A549 (cell line): Measurements from ENCODE around the gene DGKK. TPM values are rescaled to one million over a fixed set of nuclear protein-coding genes. Genes with fewer than 3 reads are reported as not detected.
"Not testable (repeated sequence)": the region's sequence is repeated elsewhere in the genome, so short reads cannot be mapped to it uniquely, and the experiment has no call there.

ENCODE experiments used
- ATAC-seq, 2 experiments: fragments of 200-7000 bp in 1 of 2; fragments of >200 bp in 1 of 2; cut with Nextera tagmentation in 1 of 2; cut with Tn5 transposase in 1 of 2; 3 replicates each; pipeline versions ENCODE4 v1.8.0 to v1.9.1; 2018 to 2020; ENCODE audit warnings: mild to moderate bottlenecking in 1 of 2, moderate library complexity in 1 of 2
- CTCF ChIA-PET: fragments of 300-600 bp; sonication (Branson Sonifier 250); formaldehyde crosslinking; extraction: SDS; loops from one replicate; lab custom pipeline; 2021; ENCODE audit warnings: antibody characterized with exemption, inconsistent platforms; lab: Yijun Ruan, JAX
- POLR2A ChIA-PET: fragments of 350-600 bp; formaldehyde crosslinking; extraction: SDS; loops from one replicate; lab custom pipeline; 2021; ENCODE audit warnings: antibody characterized with exemption, inconsistent platforms; lab: Yijun Ruan, JAX
- DNase-seq, 2 experiments: peaks; one replicate each; pipeline versions ENCODE4 v3.0.0 to v3.0.0-alpha.2; 2011 to 2016; ENCODE audit warnings: low read depth in 1 of 2, low spot score in 1 of 2
- FAIRE-seq: peaks from 2 replicates; lab custom pipeline; 2011; peaks lifted over from hg19 to GRCh38; lab: Jason Lieb, UNC
- H3K27ac ChIP-seq, 2 experiments: fragments of >200 bp; sonication (Bioruptor Twin); formaldehyde crosslinking; 3 replicates each; pipeline ENCODE4 v1.5.1; 2016 to 2017
- H3K4me1 ChIP-seq: fragments of >200 bp; sonication (Bioruptor Twin); formaldehyde crosslinking; 3 replicates; pipeline ENCODE4 v1.6.1; 2016
- H3K4me2 ChIP-seq: fragments of >200 bp; sonication (Bioruptor Twin); formaldehyde crosslinking; 3 replicates; pipeline ENCODE4 v1.6.1; 2016
- H3K4me3 ChIP-seq: fragments of >200 bp; sonication (Bioruptor Twin); formaldehyde crosslinking; 3 replicates; pipeline ENCODE4 v1.5.1; 2016
- H3K9me3 ChIP-seq: fragments of >200 bp; sonication (Bioruptor Twin); formaldehyde crosslinking; 3 replicates; pipeline ENCODE4 v1.6.1; 2016
- BHLHE40 ChIP-seq: IDR thresholded peaks from 2 replicates; pipeline ENCODE4 v1.6.1; 2012; ENCODE audit warnings: low read depth, low read length, inconsistent platforms
- EHF ChIP-seq: fragments of 250-450 bp; sonication (Bioruptor Pico); IDR thresholded peaks from 2 replicates; pipeline ENCODE4 v1.5.0; 2020; ENCODE audit warnings: mild to moderate bottlenecking
- FOSB ChIP-seq: fragments of 250-450 bp; sonication (Bioruptor Pico); IDR thresholded peaks from 2 replicates; pipeline ENCODE4 v1.5.0; 2020; ENCODE audit warnings: mild to moderate bottlenecking, moderate library complexity
- HOXA7 ChIP-seq: fragments of 250-450 bp; sonication (Bioruptor Pico); IDR thresholded peaks from 2 replicates; pipeline ENCODE4 v1.5.0; 2020; ENCODE audit warnings: mild to moderate bottlenecking, moderate library complexity
- HOXB13 ChIP-seq: fragments of 250-450 bp; sonication (Bioruptor Pico); IDR thresholded peaks from 2 replicates; pipeline ENCODE4 v1.5.0; 2020; ENCODE audit warnings: low read depth, mild to moderate bottlenecking, moderate library complexity
- JUN ChIP-seq, 2 experiments: fragments of >200 bp; sonication (Bioruptor Twin); formaldehyde crosslinking; IDR thresholded peaks; 2 replicates in 1 of 2; 3 replicates in 1 of 2; pipeline ENCODE4 v1.6.1; 2016 to 2017
- MYC ChIP-seq: IDR thresholded peaks from 2 replicates; pipeline ENCODE4 v1.6.1; 2012; ENCODE audit warnings: mild to moderate bottlenecking, inconsistent platforms, low read length, improper control_type of control experiment, borderline replicate concordance
- POLR2A ChIP-seq: IDR thresholded peaks from 2 replicates; pipeline ENCODE4 v1.6.1; 2012; ENCODE audit warnings: mild to moderate bottlenecking, low read length
- RARB ChIP-seq: fragments of 250-450 bp; sonication (Bioruptor Pico); IDR thresholded peaks from 2 replicates; pipeline ENCODE4 v1.8.0; 2021; ENCODE audit warnings: mild to moderate bottlenecking, moderate library complexity
- RCOR1 ChIP-seq: fragments of 150-350 bp; IDR thresholded peaks from 2 replicates; pipeline ENCODE4 v1.6.1; 2014; ENCODE audit warnings: antibody characterized with exemption, low read length, low read depth
- WGBS: methylation state at CpG from one replicate; pipeline ENCODE4 v1.1.6; 2017; ENCODE audit errors: missing lambda C conversion rate; 5-methylcytosine and 5-hydroxymethylcytosine counted together
- polyA plus RNA-seq, 4 experiments: library from polyadenylated mRNA; depleted of rRNA in 3 of 4; stranded (reverse); fragments of >200 nt; fragmentation: RNase III in 1 of 4; extraction: RNeasy Plus Mini Kit Qiagen cat#74134 plus additional on column Dnase treatment in 1 of 4; gene quantifications; 2 replicates in 3 of 4; 3 replicates in 1 of 4; pipeline ENCODE4 v1.2.3, GENCODE V29; 2011 to 2017
- TF ChIP-seq, protein P1 (sequence below): fragments of 450-650 bp; IDR thresholded peaks from 2 replicates; pipeline ENCODE4 v1.6.1; 2014; ENCODE audit warnings: antibody characterized with exemption
- TF ChIP-seq, protein P2 (sequence below): fragments of 200-600 bp; sonication (generic); IDR thresholded peaks from 2 replicates; pipeline ENCODE4 v1.6.1; 2016; ENCODE audit warnings: antibody characterized with exemption, mild to moderate bottlenecking, moderate library complexity
- TF ChIP-seq, protein P3 (sequence below): fragments of >200 bp; sonication (Bioruptor Twin); formaldehyde crosslinking; IDR thresholded peaks from 3 replicates; pipeline ENCODE4 v1.5.1; 2016
- TF ChIP-seq, protein P4 (sequence below): fragments of 250-450 bp; sonication (Bioruptor Pico); IDR thresholded peaks from 2 replicates; pipeline ENCODE4 v1.5.0; 2021; ENCODE audit warnings: mild to moderate bottlenecking, moderate library complexity, borderline replicate concordance

DGKK gene
- polyA plus RNA-seq, 2 of the 4 experiments (the other 2 are of a cell fraction), result not detected

DNA sequence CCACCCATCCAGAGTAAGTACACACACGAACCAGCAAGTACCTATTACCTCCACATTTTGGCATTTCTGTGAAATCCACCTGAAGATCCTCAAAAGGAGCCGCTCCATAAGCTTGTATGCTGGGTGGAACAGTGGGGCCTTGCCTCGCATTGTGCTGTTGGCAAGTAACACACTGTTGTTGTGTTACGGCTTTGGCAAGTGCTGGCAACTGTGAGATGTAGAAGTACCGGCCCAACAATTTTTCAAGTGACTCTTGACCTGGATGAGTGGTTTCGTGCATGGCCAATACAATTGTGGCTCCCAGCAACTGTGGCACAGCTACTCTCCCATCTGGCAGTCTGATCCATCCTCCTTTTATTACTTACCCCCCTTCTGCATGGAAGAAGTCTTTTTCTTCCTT is 137.3 kb downstream of the DGKK start:
- no peaks in the 10 kb centered on the region for H3K4me1 ChIP-seq
- no peak for ATAC-seq
- POLR2A ChIA-PET, result no interaction called here
- no peak overlapping the region for H3K4me3 ChIP-seq
- H3K4me2 ChIP-seq, result no peak overlapping the region
- H3K9me3 ChIP-seq, result no peaks in the 10 kb centered on the region
- TF ChIP-seq, protein P1, sequence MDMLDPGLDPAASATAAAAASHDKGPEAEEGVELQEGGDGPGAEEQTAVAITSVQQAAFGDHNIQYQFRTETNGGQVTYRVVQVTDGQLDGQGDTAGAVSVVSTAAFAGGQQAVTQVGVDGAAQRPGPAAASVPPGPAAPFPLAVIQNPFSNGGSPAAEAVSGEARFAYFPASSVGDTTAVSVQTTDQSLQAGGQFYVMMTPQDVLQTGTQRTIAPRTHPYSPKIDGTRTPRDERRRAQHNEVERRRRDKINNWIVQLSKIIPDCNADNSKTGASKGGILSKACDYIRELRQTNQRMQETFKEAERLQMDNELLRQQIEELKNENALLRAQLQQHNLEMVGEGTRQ, result no peak
- TF ChIP-seq, protein P2, sequence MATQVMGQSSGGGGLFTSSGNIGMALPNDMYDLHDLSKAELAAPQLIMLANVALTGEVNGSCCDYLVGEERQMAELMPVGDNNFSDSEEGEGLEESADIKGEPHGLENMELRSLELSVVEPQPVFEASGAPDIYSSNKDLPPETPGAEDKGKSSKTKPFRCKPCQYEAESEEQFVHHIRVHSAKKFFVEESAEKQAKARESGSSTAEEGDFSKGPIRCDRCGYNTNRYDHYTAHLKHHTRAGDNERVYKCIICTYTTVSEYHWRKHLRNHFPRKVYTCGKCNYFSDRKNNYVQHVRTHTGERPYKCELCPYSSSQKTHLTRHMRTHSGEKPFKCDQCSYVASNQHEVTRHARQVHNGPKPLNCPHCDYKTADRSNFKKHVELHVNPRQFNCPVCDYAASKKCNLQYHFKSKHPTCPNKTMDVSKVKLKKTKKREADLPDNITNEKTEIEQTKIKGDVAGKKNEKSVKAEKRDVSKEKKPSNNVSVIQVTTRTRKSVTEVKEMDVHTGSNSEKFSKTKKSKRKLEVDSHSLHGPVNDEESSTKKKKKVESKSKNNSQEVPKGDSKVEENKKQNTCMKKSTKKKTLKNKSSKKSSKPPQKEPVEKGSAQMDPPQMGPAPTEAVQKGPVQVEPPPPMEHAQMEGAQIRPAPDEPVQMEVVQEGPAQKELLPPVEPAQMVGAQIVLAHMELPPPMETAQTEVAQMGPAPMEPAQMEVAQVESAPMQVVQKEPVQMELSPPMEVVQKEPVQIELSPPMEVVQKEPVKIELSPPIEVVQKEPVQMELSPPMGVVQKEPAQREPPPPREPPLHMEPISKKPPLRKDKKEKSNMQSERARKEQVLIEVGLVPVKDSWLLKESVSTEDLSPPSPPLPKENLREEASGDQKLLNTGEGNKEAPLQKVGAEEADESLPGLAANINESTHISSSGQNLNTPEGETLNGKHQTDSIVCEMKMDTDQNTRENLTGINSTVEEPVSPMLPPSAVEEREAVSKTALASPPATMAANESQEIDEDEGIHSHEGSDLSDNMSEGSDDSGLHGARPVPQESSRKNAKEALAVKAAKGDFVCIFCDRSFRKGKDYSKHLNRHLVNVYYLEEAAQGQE, result no peak
- TF ChIP-seq, protein P3, sequence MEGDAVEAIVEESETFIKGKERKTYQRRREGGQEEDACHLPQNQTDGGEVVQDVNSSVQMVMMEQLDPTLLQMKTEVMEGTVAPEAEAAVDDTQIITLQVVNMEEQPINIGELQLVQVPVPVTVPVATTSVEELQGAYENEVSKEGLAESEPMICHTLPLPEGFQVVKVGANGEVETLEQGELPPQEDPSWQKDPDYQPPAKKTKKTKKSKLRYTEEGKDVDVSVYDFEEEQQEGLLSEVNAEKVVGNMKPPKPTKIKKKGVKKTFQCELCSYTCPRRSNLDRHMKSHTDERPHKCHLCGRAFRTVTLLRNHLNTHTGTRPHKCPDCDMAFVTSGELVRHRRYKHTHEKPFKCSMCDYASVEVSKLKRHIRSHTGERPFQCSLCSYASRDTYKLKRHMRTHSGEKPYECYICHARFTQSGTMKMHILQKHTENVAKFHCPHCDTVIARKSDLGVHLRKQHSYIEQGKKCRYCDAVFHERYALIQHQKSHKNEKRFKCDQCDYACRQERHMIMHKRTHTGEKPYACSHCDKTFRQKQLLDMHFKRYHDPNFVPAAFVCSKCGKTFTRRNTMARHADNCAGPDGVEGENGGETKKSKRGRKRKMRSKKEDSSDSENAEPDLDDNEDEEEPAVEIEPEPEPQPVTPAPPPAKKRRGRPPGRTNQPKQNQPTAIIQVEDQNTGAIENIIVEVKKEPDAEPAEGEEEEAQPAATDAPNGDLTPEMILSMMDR, result no peak
- TF ChIP-seq MYC (no peak), RARB (no peak)
- H3K27ac ChIP-seq, result no peak overlapping the region
- DNase-seq, result no peak
- no peak for FAIRE-seq
- CTCF ChIA-PET, result no interaction called here
- whole genome bisulfite sequencing, result 60% methylated on average over 6 of the region's 6 CpGs

DNA sequence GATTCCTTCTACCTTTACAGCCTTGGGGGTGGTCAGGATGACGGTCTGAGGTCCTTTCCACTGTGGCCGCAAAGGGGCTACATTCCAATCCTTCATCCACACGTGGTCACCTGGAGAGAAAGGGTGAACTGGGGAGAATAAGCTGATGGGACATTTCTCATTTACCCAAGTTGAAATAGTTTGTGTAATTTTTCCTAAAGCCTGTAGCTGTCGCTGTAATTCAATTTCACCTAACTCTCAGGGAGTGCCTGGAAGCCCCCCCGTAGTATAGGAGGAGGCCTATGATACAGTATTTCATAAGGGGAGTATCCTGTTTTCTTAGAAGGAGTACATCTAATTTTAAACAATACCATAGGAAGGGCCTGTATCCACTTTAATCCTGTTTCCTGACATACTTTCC is 138.0 kb downstream of the DGKK start:
- H3K9me3 ChIP-seq, FAIRE-seq, CTCF ChIA-PET, H3K27ac ChIP-seq, POLR2A ChIA-PET, H3K4me3 ChIP-seq, DNase-seq, ATAC-seq, H3K4me1 ChIP-seq, H3K4me2 ChIP-seq: not testable (repeated sequence)
- 29% methylated on average over 5 of the region's 5 CpGs for WGBS

DNA sequence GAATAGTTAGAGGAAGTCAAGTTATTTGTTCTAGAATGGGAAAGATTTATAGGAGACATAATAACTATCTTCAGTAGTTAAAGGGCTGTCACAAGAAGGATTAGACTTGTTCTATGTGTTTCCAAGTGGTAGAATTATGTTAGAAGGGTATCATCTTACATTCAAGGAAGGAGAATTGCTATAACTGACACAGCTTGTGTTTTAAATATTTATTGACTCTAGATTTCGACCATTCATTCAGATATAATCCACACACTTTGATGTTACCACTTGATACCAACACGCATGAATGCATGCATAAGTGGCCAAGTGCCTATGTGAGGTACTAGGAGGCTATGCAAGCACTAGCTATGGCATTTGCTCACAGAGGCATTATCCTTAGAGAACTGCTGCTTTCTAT is 143.4 kb downstream of the DGKK start:
- ATAC-seq (no peak), DNase-seq (no peak), FAIRE-seq (no peak)
- no peak for TF ChIP-seq BHLHE40
- no peak for TF ChIP-seq POLR2A
- TF ChIP-seq, protein P4, sequence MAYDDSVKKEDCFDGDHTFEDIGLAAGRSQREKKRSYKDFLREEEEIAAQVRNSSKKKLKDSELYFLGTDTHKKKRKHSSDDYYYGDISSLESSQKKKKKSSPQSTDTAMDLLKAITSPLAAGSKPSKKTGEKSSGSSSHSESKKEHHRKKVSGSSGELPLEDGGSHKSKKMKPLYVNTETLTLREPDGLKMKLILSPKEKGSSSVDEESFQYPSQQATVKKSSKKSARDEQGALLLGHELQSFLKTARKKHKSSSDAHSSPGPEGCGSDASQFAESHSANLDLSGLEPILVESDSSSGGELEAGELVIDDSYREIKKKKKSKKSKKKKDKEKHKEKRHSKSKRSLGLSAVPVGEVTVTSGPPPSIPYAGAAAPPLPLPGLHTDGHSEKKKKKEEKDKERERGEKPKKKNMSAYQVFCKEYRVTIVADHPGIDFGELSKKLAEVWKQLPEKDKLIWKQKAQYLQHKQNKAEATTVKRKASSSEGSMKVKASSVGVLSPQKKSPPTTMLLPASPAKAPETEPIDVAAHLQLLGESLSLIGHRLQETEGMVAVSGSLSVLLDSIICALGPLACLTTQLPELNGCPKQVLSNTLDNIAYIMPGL (CRISPR knock-in tag), result no peak
- no peak for TF ChIP-seq EHF
- TF ChIP-seq HOXA7 (CRISPR knock-in tag), result no peak
- TF ChIP-seq, protein P3, result no peak
- no peak for TF ChIP-seq JUN (IDR thresholded peaks at IDR 0.05)
- no peak for TF ChIP-seq FOSB (CRISPR knock-in tag)
- no peak for TF ChIP-seq HOXB13 (CRISPR knock-in tag)
- no peak for TF ChIP-seq RCOR1
- H3K27ac ChIP-seq, result no peak overlapping the region
- H3K4me3 ChIP-seq, result no peak overlapping the region
- ChIA-PET POLR2A (no interaction called here), CTCF (no interaction called here)
- no peaks in the 10 kb centered on the region for H3K4me1 ChIP-seq
- H3K9me3 ChIP-seq, result no peaks in the 10 kb centered on the region
- 11% methylated on average over 2 of the region's 2 CpGs for WGBS
- H3K4me2 ChIP-seq, result no peak overlapping the region
